Measurements from ENCODE around the gene DHRS3.
"Not testable (repeated sequence)": the region's sequence is repeated elsewhere in the genome, so short reads cannot be mapped to it uniquely, and the experiment has no call there.

DHRS3 gene

GRCh38 chr1:12566484-12567287 lies 51.3 kb downstream of the DHRS3 start:
- Histone ChIP-seq H2AFZ (ENCODE audit: low read depth, low read length) (no peak overlapping the region), H3K4me3 (ENCODE audit: low read length) (no peak overlapping the region), H3K36me3 (replicated peaks; ENCODE audit: low read depth, low read length) (no peaks in the 10 kb centered on the region), H3K4me1 (ENCODE audit: low read length) (no peaks in the 10 kb centered on the region), H4K20me1 (ENCODE audit: insufficient read depth, low read length) (no peaks in the 10 kb centered on the region), H3K79me2 (ENCODE audit: low read length) (no peaks in the 10 kb centered on the region), H3K4me2 (ENCODE audit: low read length) (no peak overlapping the region), H3K27me3 (ENCODE audit: low read depth, low read length) (no peaks in the 10 kb centered on the region), H3K9ac (ENCODE audit: low read length) (no peak overlapping the region), H3K27ac (ENCODE audit: low read length) (no peak overlapping the region), H3K9me3 (ENCODE audit: insufficient read depth, low read length) (no peaks in the 10 kb centered on the region)
- no peak for TF ChIP-seq EZH2phosphoT487 (IDR thresholded peaks at IDR 0.05; ENCODE audit: low read depth)
- TF ChIP-seq, protein P1, sequence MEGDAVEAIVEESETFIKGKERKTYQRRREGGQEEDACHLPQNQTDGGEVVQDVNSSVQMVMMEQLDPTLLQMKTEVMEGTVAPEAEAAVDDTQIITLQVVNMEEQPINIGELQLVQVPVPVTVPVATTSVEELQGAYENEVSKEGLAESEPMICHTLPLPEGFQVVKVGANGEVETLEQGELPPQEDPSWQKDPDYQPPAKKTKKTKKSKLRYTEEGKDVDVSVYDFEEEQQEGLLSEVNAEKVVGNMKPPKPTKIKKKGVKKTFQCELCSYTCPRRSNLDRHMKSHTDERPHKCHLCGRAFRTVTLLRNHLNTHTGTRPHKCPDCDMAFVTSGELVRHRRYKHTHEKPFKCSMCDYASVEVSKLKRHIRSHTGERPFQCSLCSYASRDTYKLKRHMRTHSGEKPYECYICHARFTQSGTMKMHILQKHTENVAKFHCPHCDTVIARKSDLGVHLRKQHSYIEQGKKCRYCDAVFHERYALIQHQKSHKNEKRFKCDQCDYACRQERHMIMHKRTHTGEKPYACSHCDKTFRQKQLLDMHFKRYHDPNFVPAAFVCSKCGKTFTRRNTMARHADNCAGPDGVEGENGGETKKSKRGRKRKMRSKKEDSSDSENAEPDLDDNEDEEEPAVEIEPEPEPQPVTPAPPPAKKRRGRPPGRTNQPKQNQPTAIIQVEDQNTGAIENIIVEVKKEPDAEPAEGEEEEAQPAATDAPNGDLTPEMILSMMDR (IDR thresholded peaks at IDR 0.05; ENCODE audit: low read depth, low read length): no peak

- Histone ChIP-seq H3K27ac (ENCODE audit: low read length) (no peak overlapping the region), H3K27me3 (ENCODE audit: low read depth, low read length) (no peaks in the 10 kb centered on the region), H3K4me1 (ENCODE audit: low read length) (no peaks in the 10 kb centered on the region), H3K79me2 (ENCODE audit: low read length) (no peaks in the 10 kb centered on the region), H3K4me2 (ENCODE audit: low read length) (no peak overlapping the region), H2AFZ (ENCODE audit: low read depth, low read length) (no peak overlapping the region), H3K9ac (ENCODE audit: low read length) (no peak overlapping the region), H3K4me3 (ENCODE audit: low read length) (no peak overlapping the region), H4K20me1 (ENCODE audit: insufficient read depth, low read length) (no peaks in the 10 kb centered on the region), H3K9me3 (ENCODE audit: insufficient read depth, low read length) (no peaks in the 10 kb centered on the region), H3K36me3 (replicated peaks; ENCODE audit: low read depth, low read length) (no peaks in the 10 kb centered on the region)
- TF ChIP-seq, protein P1 (IDR thresholded peaks at IDR 0.05; ENCODE audit: low read depth, low read length): no peak
- TF ChIP-seq EZH2phosphoT487 (IDR thresholded peaks at IDR 0.05; ENCODE audit: low read depth): no peak
These were observed 52.1 kb downstream of the DHRS3 start for GRCh38 chr1:12565966-12566352.

DNA sequence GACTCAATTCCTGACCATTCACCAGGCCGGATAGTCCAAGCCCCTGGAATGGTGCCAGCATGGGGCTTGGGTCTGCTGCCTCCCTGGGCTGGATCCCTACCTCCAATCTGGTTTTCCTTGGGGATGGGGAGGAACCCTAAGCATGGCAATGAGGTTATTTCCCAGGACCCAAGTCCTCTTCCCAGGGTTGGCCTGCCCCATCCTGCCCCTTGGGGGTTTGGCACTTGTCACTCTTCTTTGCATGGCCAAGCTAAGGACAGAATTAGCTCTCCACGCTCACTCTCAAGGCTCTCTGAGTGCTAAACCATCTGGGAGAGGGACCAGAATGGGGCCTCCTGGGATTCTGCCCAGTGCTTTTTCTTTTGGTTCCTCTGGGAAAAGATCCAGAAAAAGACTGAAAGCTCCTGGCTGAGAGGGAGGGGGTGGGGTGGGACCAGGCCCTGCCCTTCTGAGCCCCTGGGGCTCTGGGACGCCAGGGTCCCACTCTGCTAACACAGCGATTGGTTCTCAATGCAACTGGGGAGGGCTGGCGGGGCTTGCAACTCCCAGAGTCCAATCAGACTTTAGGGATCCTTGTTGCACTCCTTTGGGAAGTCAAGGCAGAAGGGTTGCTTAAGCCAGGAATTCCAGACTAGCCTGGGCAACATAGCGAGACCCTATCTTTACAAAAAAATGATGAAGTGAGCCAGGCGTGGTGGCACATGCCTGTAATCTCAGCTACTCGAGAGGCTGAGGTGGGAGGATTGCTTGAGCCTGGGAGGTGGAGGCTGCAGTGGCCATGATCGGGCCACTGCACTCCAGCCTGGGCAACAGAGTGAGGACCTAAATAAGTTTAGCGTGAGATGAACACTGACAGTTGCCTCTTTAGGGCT lies 52.7 kb downstream of the DHRS3 start:
- Histone ChIP-seq H3K79me2 (ENCODE audit: low read length) (no peaks in the 10 kb centered on the region), H3K27me3 (ENCODE audit: low read depth, low read length) (no peaks in the 10 kb centered on the region), H3K4me3 (ENCODE audit: low read length) (no peak overlapping the region), H3K4me1 (ENCODE audit: low read length) (no peaks in the 10 kb centered on the region), H3K9me3 (ENCODE audit: insufficient read depth, low read length) (no peaks in the 10 kb centered on the region), H3K27ac (ENCODE audit: low read length) (no peak overlapping the region), H4K20me1 (ENCODE audit: insufficient read depth, low read length) (no peaks in the 10 kb centered on the region), H2AFZ (ENCODE audit: low read depth, low read length) (no peak overlapping the region), H3K36me3 (replicated peaks; ENCODE audit: low read depth, low read length) (no peaks in the 10 kb centered on the region), H3K4me2 (ENCODE audit: low read length) (no peak overlapping the region), H3K9ac (ENCODE audit: low read length) (no peak overlapping the region)
- TF ChIP-seq, protein P1 (IDR thresholded peaks at IDR 0.05; ENCODE audit: low read depth, low read length): no peak
- TF ChIP-seq EZH2phosphoT487 (IDR thresholded peaks at IDR 0.05; ENCODE audit: low read depth): no peak

- not testable (repeated sequence) for H3K27ac ChIP-seq (ENCODE audit: low read length); H3K27me3 ChIP-seq (ENCODE audit: low read depth, low read length); H3K36me3 ChIP-seq (replicated peaks; ENCODE audit: low read depth, low read length); H3K4me3 ChIP-seq (ENCODE audit: low read length); H3K9ac ChIP-seq (ENCODE audit: low read length); H2AFZ ChIP-seq (ENCODE audit: low read depth, low read length); H3K4me2 ChIP-seq (ENCODE audit: low read length); H3K9me3 ChIP-seq (ENCODE audit: insufficient read depth, low read length); H3K79me2 ChIP-seq (ENCODE audit: low read length); H4K20me1 ChIP-seq (ENCODE audit: insufficient read depth, low read length); H3K4me1 ChIP-seq (ENCODE audit: low read length)
These were observed 53.8 kb downstream of the DHRS3 start for GRCh38 chr1:12564251-12564650.
